Measurements from ENCODE around the gene FAU. TPM values are rescaled to one million over a fixed set of nuclear protein-coding genes. Genes with fewer than 3 reads are reported as not detected.

FAU gene
- total RNA-seq, 4 donors from 2014 or later: 161 to 5,220 (median 1,903) TPM

DNA sequence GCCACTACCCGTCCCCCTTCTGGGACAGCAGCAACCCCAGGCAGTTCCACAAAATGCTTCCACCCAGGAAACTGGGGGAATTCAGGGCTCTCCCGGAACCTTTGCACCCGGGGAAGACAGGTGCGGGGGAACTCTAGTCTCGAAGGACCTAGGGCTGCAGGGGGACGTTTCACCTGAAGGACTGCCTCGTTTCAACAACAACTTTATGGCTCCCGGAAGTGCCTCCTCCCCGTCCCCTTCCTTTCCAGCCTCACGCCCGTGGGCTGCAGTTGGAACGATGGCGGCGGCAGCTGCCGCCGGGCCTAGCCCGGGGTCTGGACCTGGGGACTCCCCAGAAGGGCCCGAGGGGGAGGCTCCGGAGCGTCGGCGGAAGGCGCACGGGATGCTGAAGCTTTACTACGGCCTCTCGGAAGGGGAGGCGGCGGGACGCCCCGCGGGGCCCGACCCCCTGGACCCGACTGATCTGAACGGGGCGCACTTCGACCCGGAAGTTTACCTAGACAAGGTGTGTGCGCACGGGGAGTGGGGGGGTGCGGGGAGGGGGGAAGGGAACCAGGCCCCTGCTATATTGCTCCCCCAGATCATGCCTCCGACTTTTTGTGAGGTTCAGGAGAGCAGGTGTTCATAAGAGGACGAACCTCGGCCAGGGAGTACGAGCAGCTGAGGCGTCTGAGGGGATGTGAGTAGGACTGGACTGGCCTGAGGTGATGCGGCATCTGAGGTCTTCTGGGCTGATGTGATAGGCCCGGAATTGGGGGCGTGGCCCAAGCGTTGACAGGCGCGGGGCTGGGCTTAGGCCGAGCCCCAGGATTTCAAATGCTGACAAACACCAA, 25.7 kb downstream of the FAU start, which contains the start of gene VPS51:
VPS51 (plus strand) TSS at position 241 of the 833 bp plus-strand sequence; CDS start at position 278, 37 bp downstream.
- peaks cover 0 to 6% of the 10 kb centered on the region in 2 donors for H3K4me1 ChIP-seq
- TF ChIP-seq, protein P1, sequence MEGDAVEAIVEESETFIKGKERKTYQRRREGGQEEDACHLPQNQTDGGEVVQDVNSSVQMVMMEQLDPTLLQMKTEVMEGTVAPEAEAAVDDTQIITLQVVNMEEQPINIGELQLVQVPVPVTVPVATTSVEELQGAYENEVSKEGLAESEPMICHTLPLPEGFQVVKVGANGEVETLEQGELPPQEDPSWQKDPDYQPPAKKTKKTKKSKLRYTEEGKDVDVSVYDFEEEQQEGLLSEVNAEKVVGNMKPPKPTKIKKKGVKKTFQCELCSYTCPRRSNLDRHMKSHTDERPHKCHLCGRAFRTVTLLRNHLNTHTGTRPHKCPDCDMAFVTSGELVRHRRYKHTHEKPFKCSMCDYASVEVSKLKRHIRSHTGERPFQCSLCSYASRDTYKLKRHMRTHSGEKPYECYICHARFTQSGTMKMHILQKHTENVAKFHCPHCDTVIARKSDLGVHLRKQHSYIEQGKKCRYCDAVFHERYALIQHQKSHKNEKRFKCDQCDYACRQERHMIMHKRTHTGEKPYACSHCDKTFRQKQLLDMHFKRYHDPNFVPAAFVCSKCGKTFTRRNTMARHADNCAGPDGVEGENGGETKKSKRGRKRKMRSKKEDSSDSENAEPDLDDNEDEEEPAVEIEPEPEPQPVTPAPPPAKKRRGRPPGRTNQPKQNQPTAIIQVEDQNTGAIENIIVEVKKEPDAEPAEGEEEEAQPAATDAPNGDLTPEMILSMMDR (IDR thresholded peaks at IDR 0.05): peak in 2 of 4 experiments; percentile 35 to 57
- peak; percentile 20 to 58 for TF ChIP-seq POLR2A (IDR thresholded peaks at IDR 0.05)
- H3K4me3 ChIP-seq: peak within 1 kb of the TSS; percentile 80 to 91
- H3K27me3 ChIP-seq: no peaks in the 10 kb centered on the region
- H3K36me3 ChIP-seq: no peaks in the 10 kb centered on the region
- H3K27ac ChIP-seq: peak within 1 kb of the TSS; percentile 85 to 91
- intact Hi-C loops (cut with DNase I; ENCODE audit: low total_unique reads): no loop called here
- H3K9me3 ChIP-seq: no peaks in the 10 kb centered on the region
- peak; percentile 83 to 88 for DNase-seq

DNA sequence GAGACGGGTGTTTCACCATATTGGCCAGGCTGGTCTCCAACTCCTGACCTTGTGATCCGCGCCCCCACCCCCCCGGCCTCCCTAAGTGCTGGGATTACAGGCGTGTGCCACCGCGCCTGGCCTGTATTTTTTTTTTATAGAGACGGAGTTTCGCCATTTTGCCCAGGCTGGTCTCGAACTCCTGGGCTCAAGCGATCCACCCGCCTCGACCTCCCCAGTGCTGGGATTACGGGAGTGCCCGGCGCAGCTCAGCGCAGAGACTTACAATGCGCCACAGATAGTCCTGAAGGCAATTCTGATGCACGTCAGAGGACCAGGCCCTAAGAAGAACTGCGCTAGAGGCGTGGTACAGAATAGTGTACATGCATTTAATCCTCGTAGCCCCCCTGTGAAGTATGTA, 26.5 kb downstream of the FAU start:
- no peak overlapping the region for H3K4me3 ChIP-seq
- intact Hi-C loops (cut with DNase I; ENCODE audit: low total_unique reads): no loop called here
- TF ChIP-seq, protein P1 (IDR thresholded peaks at IDR 0.05): no peak
- no peak for TF ChIP-seq POLR2A (IDR thresholded peaks at IDR 0.05)
- peak in 1 of 2 donors; percentile 30 for DNase-seq
- H3K4me1 ChIP-seq: peaks cover 0 to 6% of the 10 kb centered on the region in 2 donors
- no peaks in the 10 kb centered on the region for H3K36me3 ChIP-seq
- no peaks in the 10 kb centered on the region for H3K9me3 ChIP-seq
- peak overlapping the region; percentile 85 to 91 for H3K27ac ChIP-seq
- H3K27me3 ChIP-seq: no peaks in the 10 kb centered on the region

DNA sequence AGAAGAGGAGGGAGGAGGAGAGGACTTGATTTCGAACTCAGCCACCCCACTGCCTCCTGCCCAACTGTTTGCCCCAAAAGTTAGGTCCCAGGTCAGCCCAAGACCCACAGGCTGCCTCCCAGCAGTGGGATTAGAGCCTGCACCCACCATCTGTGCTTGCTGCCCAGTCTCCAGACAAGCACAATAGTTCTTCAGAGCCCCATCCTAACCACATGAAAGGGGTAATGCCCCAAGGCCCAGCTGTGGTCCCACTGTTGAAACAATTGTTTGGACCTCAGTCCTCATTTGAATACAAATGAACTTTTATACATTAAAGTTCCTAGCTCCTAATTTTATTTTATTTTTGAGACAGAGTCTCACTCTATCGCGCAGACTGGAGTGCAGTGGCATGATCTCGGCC, 31.3 kb downstream of the FAU start:
- no peak for TF ChIP-seq POLR2A (IDR thresholded peaks at IDR 0.05)
- TF ChIP-seq, protein P1 (IDR thresholded peaks at IDR 0.05): no peak

DNA sequence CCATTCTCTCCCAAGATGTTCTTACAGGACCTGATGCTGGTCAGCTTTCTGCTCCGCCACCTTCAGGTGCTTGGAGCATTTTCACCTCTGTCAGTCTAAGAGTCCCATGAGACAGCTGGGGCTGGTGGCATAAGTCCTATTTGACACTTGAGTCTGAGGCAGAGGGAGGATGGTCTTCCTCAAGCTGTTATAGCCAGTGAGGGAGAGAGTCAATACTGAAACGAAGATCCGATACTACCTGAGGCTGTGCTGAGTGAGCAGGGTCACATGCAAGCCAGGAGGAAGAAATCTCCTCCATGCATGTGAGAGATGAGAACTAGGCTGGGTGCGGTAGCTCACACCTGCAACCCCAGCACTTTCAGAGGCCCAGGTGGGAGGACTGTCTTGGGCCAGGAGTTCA, 32.3 kb downstream of the FAU start:
- no peak overlapping the region for H3K27ac ChIP-seq
- H3K9me3 ChIP-seq: no peaks in the 10 kb centered on the region
- peaks cover 0 to 4% of the 10 kb centered on the region in 2 donors for H3K4me1 ChIP-seq
- no peak for DNase-seq
- no peaks in the 10 kb centered on the region for H3K36me3 ChIP-seq
- no peak overlapping the region for H3K4me3 ChIP-seq
- no peak for TF ChIP-seq POLR2A (IDR thresholded peaks at IDR 0.05)
- TF ChIP-seq, protein P1 (IDR thresholded peaks at IDR 0.05): no peak
- H3K27me3 ChIP-seq: no peaks in the 10 kb centered on the region
- intact Hi-C loops (cut with DNase I; ENCODE audit: low total_unique reads): no loop called here

More for the DNA sequence above, 31.3 kb downstream of the FAU start:
- intact Hi-C loops (cut with DNase I; ENCODE audit: low total_unique reads): no loop called here
- Histone ChIP-seq H3K4me1 (no peaks in the 10 kb centered on the region), H3K4me3 (no peak overlapping the region), H3K27ac (no peak overlapping the region), H3K9me3 (no peaks in the 10 kb centered on the region), H3K36me3 (no peaks in the 10 kb centered on the region), H3K27me3 (no peaks in the 10 kb centered on the region)
- no peak for DNase-seq

DNA sequence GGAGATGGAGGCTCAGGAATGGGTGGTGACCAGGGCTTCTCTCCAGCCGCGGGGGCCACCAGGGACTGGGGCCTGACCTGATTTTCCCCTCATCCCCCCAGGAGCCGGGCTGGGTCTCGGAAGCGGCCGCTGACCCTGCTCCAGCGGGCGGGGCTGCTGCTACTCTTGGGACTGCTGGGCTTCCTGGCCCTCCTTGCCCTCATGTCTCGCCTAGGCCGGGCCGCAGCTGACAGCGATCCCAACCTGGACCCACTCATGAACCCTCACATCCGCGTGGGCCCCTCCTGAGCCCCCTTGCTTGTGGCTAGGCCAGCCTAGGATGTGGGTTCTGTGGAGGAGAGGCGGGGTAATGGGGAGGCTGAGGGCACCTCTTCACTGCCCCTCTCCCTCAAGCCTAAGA, 34.1 kb downstream of the FAU start:
- Histone ChIP-seq H3K27me3 (no peaks in the 10 kb centered on the region), H3K4me3 (no peak overlapping the region), H3K4me1 (peaks cover 0 to 6% of the 10 kb centered on the region in 2 donors), H3K36me3 (no peaks in the 10 kb centered on the region), H3K9me3 (no peaks in the 10 kb centered on the region), H3K27ac (no peak overlapping the region)
- intact Hi-C loops (cut with DNase I; ENCODE audit: low total_unique reads): no loop called here
- DNase-seq: no peak
- TF ChIP-seq, protein P1 (IDR thresholded peaks at IDR 0.05): no peak
- no peak for TF ChIP-seq POLR2A (IDR thresholded peaks at IDR 0.05)

All from uterus (tissue), 4 donors.